ENCODE results near the gene CD177. TPM values are rescaled to one million over a fixed set of nuclear protein-coding genes. Genes with fewer than 3 reads are reported as not detected.
"Not testable (repeated sequence)": the region's sequence is repeated elsewhere in the genome, so short reads cannot be mapped to it uniquely, and the experiment has no call there.

Gene CD177
- total RNA-seq, 4 donors from 2014 or later, result 0.19 to 13.2 (median 5.1) TPM

GRCh38 chr19:43337737-43338136 is 15.7 kb upstream of the CD177 start:
- H3K27me3 ChIP-seq, result peaks cover 0 to 6% (median 0%) of the 10 kb centered on the region in 4 donors
- no peak for TF ChIP-seq CTCF (IDR thresholded peaks at IDR 0.05)
- no peak for TF ChIP-seq POLR2A (IDR thresholded peaks at IDR 0.05)
- intact Hi-C loops (cut with DNase I), result no loop called here
- H3K4me1 ChIP-seq, result peaks cover 0 to 18% (median 0%) of the 10 kb centered on the region in 3 donors
- no peaks in the 10 kb centered on the region for H3K36me3 ChIP-seq
- 60 to 89% methylated on average over 2 to 4 of the region's 8 CpGs for WGBS, 2 donors
- no peaks in the 10 kb centered on the region for H3K9me3 ChIP-seq
- peak overlapping the region in 2 of 4 donors; percentile 29 to 34 for H3K27ac ChIP-seq
- DNase-seq, result no peak
- H3K4me3 ChIP-seq, result no peak overlapping the region

- Histone ChIP-seq H3K4me1 (peaks cover 0 to 18% (median 0%) of the 10 kb centered on the region in 3 donors), H3K27ac (peak overlapping the region in 1 of 4 donors; percentile 34), H3K27me3 (peaks cover 0 to 6% (median 0%) of the 10 kb centered on the region in 4 donors), H3K36me3 (no peaks in the 10 kb centered on the region), H3K4me3 (no peak overlapping the region), H3K9me3 (no peaks in the 10 kb centered on the region)
- intact Hi-C loops (cut with DNase I), result no loop called here
- no peak for DNase-seq
- no peak for TF ChIP-seq POLR2A (IDR thresholded peaks at IDR 0.05)
- no peak for TF ChIP-seq CTCF (IDR thresholded peaks at IDR 0.05)
- 64 to 74% methylated on average over 5 of the region's 5 CpGs for WGBS, 2 donors
Observed at GRCh38 chr19:43338530-43338929, 15.0 kb upstream of the CD177 start.

- DNase-seq; H3K36me3 ChIP-seq; H3K9me3 ChIP-seq; H3K4me3 ChIP-seq; intact Hi-C loops (cut with DNase I); H3K27me3 ChIP-seq; H3K27ac ChIP-seq: not testable (repeated sequence)
- H3K4me1 ChIP-seq, result peaks cover 0 to 27% (median 0%) of the 10 kb centered on the region in 3 donors
- WGBS, 2 donors, result 13 to 36% methylated on average over 2 to 5 of the region's 6 CpGs
Observed at GRCh38 chr19:43339243-43339930, 14.1 kb upstream of the CD177 start.

GRCh38 chr19:43340101-43340500 is 13.4 kb upstream of the CD177 start:
- 63 to 83% methylated on average over 2 of the region's 2 CpGs for WGBS, 2 donors
- H3K27me3 ChIP-seq; H3K36me3 ChIP-seq; intact Hi-C loops (cut with DNase I); H3K9me3 ChIP-seq; DNase-seq; H3K27ac ChIP-seq; H3K4me3 ChIP-seq: not testable (repeated sequence)
- H3K4me1 ChIP-seq, result peaks cover 0 to 29% (median 0%) of the 10 kb centered on the region in 3 donors

GRCh38 chr19:43341098-43341497 is 12.4 kb upstream of the CD177 start:
- DNase-seq; H3K27ac ChIP-seq; intact Hi-C loops (cut with DNase I); H3K27me3 ChIP-seq; H3K4me3 ChIP-seq; H3K36me3 ChIP-seq; H3K9me3 ChIP-seq: not testable (repeated sequence)
- WGBS, 2 donors, result 70 to 85% methylated on average over 3 of the region's 3 CpGs
- peaks cover 0 to 29% (median 0%) of the 10 kb centered on the region in 3 donors for H3K4me1 ChIP-seq

DNA sequence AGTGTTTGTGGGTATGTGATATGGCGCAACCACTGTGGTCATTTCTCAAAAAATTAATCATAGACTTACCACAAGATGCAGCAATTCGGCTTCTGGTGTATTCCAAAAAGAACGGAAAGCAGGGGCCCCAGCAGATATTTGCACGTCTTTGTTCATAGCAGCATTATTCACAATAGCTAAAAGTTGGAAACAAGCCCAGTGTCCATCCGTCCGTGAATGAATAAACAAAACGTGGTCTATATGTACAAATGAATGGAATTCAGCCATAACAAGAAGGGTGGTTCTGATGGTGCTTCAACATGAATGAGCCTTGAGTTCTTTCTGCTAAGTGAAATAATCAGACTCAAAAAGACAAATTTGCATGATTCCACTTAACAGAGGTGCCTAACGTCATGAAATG is 11.4 kb upstream of the CD177 start:
- H3K4me3 ChIP-seq; intact Hi-C loops (cut with DNase I); H3K36me3 ChIP-seq; H3K9me3 ChIP-seq; H3K27me3 ChIP-seq; DNase-seq: not testable (repeated sequence)
- Histone ChIP-seq H3K4me1 (peaks cover 0 to 29% (median 0%) of the 10 kb centered on the region in 3 donors), H3K27ac (peak overlapping the region; percentile 14 to 61 (median 34))
- WGBS, 2 donors, result 15 to 29% methylated on average over 8 of the region's 8 CpGs

DNA sequence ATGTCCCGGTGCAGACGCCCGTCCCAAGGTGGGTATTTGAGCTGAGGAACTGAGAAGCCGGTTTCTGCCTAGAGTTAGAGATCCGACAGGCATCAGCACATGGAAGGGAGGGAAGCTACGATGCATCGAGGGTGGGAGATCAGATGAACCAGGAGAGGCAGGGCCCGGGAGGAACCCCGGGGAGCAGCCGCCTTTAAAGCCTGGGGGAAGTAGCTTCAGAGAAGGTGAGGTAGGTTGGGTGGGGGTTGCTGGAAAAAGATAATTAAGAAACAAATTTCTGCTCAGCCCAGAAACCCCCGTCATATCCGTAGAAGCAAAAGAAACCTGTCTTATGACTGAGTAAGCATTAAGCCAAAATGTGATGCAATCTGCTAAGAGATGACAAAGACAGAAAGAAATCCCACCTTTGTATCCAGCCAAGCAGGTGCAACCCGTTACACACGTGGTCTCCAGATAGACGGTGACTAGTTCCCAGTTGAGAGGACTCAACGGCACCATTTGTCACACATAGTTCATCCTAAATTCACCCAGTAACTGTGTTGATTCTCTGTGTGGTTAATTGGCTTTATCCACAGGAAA is 9.1 kb upstream of the CD177 start:
- peak overlapping the region in 1 of 4 donors; percentile 38 for H3K27ac ChIP-seq
- H3K27me3 ChIP-seq; H3K36me3 ChIP-seq; H3K4me3 ChIP-seq; H3K9me3 ChIP-seq; intact Hi-C loops (cut with DNase I); DNase-seq: not testable (repeated sequence)
- H3K4me1 ChIP-seq, result peaks cover 0 to 21% (median 0%) of the 10 kb centered on the region in 3 donors
- WGBS, 2 donors, result 39 to 64% methylated on average over 14 to 15 of the region's 16 CpGs

DNA sequence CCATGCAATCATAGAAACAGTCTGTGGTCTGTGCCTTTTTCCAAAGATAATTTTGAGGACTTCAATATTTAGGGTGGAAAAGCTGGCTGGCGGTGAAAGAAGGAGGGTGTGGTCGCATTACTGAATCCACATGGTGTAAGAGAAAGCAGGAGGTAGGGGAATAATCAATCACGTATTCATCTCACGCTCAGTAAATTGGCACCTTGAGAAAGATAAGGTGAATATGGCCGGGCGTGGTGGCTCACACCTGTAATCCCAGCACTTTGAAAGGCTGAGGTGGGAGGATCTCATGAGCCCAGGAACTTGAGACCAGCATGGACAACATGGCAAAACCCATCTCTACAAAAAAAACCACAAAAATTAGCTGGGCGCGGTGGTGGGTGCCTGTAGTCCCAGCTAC is 3.7 kb upstream of the CD177 start:
- H3K36me3 ChIP-seq; H3K4me3 ChIP-seq; H3K27ac ChIP-seq; H3K9me3 ChIP-seq; H3K4me1 ChIP-seq; intact Hi-C loops (cut with DNase I); DNase-seq: not testable (repeated sequence)
- 54 to 68% methylated on average over 8 of the region's 8 CpGs for WGBS, 2 donors
- peaks cover 0 to 19% (median 0%) of the 10 kb centered on the region in 4 donors for H3K27me3 ChIP-seq
